ENCODE measurements around the gene GPR35. TPM values are rescaled to one million over a fixed set of nuclear protein-coding genes. Genes with fewer than 3 reads are reported as not detected.

The GPR35 gene
- total RNA-seq, 1 donor from 2014 or later: 0.82 TPM

- H3K27ac Mint-ChIP-seq (ENCODE audit: unreplicated experiment): no peak overlapping the region
- Histone ChIP-seq H3K4me3 (ENCODE audit: insufficient read depth, low read depth, low read length) (no peak overlapping the region), H4K20me1 (ENCODE audit: insufficient read depth, low read length) (no peaks in the 10 kb centered on the region), H3K9ac (ENCODE audit: low read length) (no peak overlapping the region), H3K9me3 (ENCODE audit: insufficient read depth, low read depth, low read length) (no peaks in the 10 kb centered on the region), H3K4me2 (ENCODE audit: low read length) (no peak overlapping the region), H3K79me2 (ENCODE audit: insufficient read depth, low read length) (no peaks in the 10 kb centered on the region), H3K27me3 (ENCODE audit: insufficient read depth, low read length) (peaks cover 8% of the 10 kb centered on the region), H2AFZ (ENCODE audit: low read depth, low read length) (no peak overlapping the region), H3K4me1 (ENCODE audit: insufficient read depth, low read length) (no peaks in the 10 kb centered on the region), H3K36me3 (ENCODE audit: insufficient read depth, low read length) (no peaks in the 10 kb centered on the region), H3K27ac (ENCODE audit: low read depth, low read length) (no peak overlapping the region)
- TF ChIP-seq EZH2 (IDR thresholded peaks at IDR 0.05; ENCODE audit: insufficient read depth, low read length): no peak
- no peak for TF ChIP-seq CTCF (IDR thresholded peaks at IDR 0.05; ENCODE audit: insufficient read depth, low read depth, low read length)
- peaks cover 3% of the 10 kb centered on the region for H3K9me3 Mint-ChIP-seq (ENCODE audit: unreplicated experiment)
- DNase-seq (ENCODE audit: low read depth): no peak
- peaks cover 45% of the 10 kb centered on the region for H3K27me3 Mint-ChIP-seq (ENCODE audit: low read depth, unreplicated experiment)
- no peaks in the 10 kb centered on the region for H3K4me1 Mint-ChIP-seq (ENCODE audit: low read depth, unreplicated experiment)
- H3K4me3 Mint-ChIP-seq (ENCODE audit: unreplicated experiment): no peak overlapping the region
- H3K36me3 Mint-ChIP-seq (ENCODE audit: low read depth, unreplicated experiment): no peaks in the 10 kb centered on the region
- no peak for FAIRE-seq
These were observed 17.0 kb downstream of the GPR35 start for GRCh38 chr2:240642061-240642805.

GRCh38 chr2:240642806-240643092 lies 17.5 kb downstream of the GPR35 start:
- no peak for TF ChIP-seq EZH2 (IDR thresholded peaks at IDR 0.05; ENCODE audit: insufficient read depth, low read length)
- no peak for TF ChIP-seq CTCF (IDR thresholded peaks at IDR 0.05; ENCODE audit: insufficient read depth, low read depth, low read length)
- DNase-seq (ENCODE audit: low read depth) (no peak), FAIRE-seq (no peak)
- Histone ChIP-seq H3K79me2 (ENCODE audit: insufficient read depth, low read length) (no peaks in the 10 kb centered on the region), H3K27me3 (ENCODE audit: insufficient read depth, low read length) (peaks cover 12% of the 10 kb centered on the region), H4K20me1 (ENCODE audit: insufficient read depth, low read length) (no peaks in the 10 kb centered on the region), H3K36me3 (ENCODE audit: insufficient read depth, low read length) (no peaks in the 10 kb centered on the region), H3K4me1 (ENCODE audit: insufficient read depth, low read length) (no peaks in the 10 kb centered on the region), H3K4me2 (ENCODE audit: low read length) (no peak overlapping the region), H3K9ac (ENCODE audit: low read length) (no peak overlapping the region), H3K9me3 (ENCODE audit: insufficient read depth, low read depth, low read length) (no peaks in the 10 kb centered on the region), H3K27ac (ENCODE audit: low read depth, low read length) (no peak overlapping the region), H3K4me3 (ENCODE audit: insufficient read depth, low read depth, low read length) (no peak overlapping the region), H2AFZ (ENCODE audit: low read depth, low read length) (no peak overlapping the region)
- no peaks in the 10 kb centered on the region for H3K4me1 Mint-ChIP-seq (ENCODE audit: low read depth, unreplicated experiment)
- no peaks in the 10 kb centered on the region for H3K36me3 Mint-ChIP-seq (ENCODE audit: low read depth, unreplicated experiment)
- H3K9me3 Mint-ChIP-seq (ENCODE audit: unreplicated experiment): peaks cover 3% of the 10 kb centered on the region
- no peak overlapping the region for H3K27ac Mint-ChIP-seq (ENCODE audit: unreplicated experiment)
- H3K4me3 Mint-ChIP-seq (ENCODE audit: unreplicated experiment): no peak overlapping the region
- H3K27me3 Mint-ChIP-seq (ENCODE audit: low read depth, unreplicated experiment): peaks cover 44% of the 10 kb centered on the region

GRCh38 chr2:240643093-240643810 lies 18.0 kb downstream of the GPR35 start:
- TF ChIP-seq EZH2 (IDR thresholded peaks at IDR 0.05; ENCODE audit: insufficient read depth, low read length): no peak
- no peak for TF ChIP-seq CTCF (IDR thresholded peaks at IDR 0.05; ENCODE audit: insufficient read depth, low read depth, low read length)
- no peaks in the 10 kb centered on the region for H3K36me3 Mint-ChIP-seq (ENCODE audit: low read depth, unreplicated experiment)
- no peak for DNase-seq (ENCODE audit: low read depth)
- H3K4me3 Mint-ChIP-seq (ENCODE audit: unreplicated experiment): no peak overlapping the region
- no peak overlapping the region for H3K4me3 ChIP-seq (ENCODE audit: insufficient read depth, low read depth, low read length)
- H4K20me1 ChIP-seq (ENCODE audit: insufficient read depth, low read length): no peaks in the 10 kb centered on the region
- no peak overlapping the region for H3K27ac Mint-ChIP-seq (ENCODE audit: unreplicated experiment)
- H3K9me3 Mint-ChIP-seq (ENCODE audit: unreplicated experiment): peaks cover 3% of the 10 kb centered on the region
- no peak overlapping the region for H3K4me2 ChIP-seq (ENCODE audit: low read length)
- no peak for FAIRE-seq
- no peaks in the 10 kb centered on the region for H3K36me3 ChIP-seq (ENCODE audit: insufficient read depth, low read length)
- no peak overlapping the region for H3K27ac ChIP-seq (ENCODE audit: low read depth, low read length)
- no peak overlapping the region for H3K9ac ChIP-seq (ENCODE audit: low read length)
- no peak overlapping the region for H2AFZ ChIP-seq (ENCODE audit: low read depth, low read length)
- H3K79me2 ChIP-seq (ENCODE audit: insufficient read depth, low read length): no peaks in the 10 kb centered on the region
- peaks cover 44% of the 10 kb centered on the region for H3K27me3 Mint-ChIP-seq (ENCODE audit: low read depth, unreplicated experiment)
- no peaks in the 10 kb centered on the region for H3K9me3 ChIP-seq (ENCODE audit: insufficient read depth, low read depth, low read length)
- H3K4me1 Mint-ChIP-seq (ENCODE audit: low read depth, unreplicated experiment): no peaks in the 10 kb centered on the region
- H3K27me3 ChIP-seq (ENCODE audit: insufficient read depth, low read length): peaks cover 14% of the 10 kb centered on the region
- H3K4me1 ChIP-seq (ENCODE audit: insufficient read depth, low read length): no peaks in the 10 kb centered on the region
